DOHH2 (cell line): Measurements from ENCODE around the gene SLC6A8.

ENCODE experiments used
- CTCF ChIP-seq: fragments of 200-600 bp; sonication (generic); IDR thresholded peaks from one replicate; pipeline ENCODE4 v1.5.1; 2014; ENCODE audit warnings: antibody characterized with exemption, mild to moderate bottlenecking, low read depth, low read length; ENCODE audit not compliant: poor library complexity, severe bottlenecking
- EZH2phosphoT487 ChIP-seq: fragments of 200-600 bp; sonication (generic); IDR thresholded peaks from 2 replicates; pipeline ENCODE4 v1.6.1; 2017; ENCODE audit warnings: borderline replicate concordance, mild to moderate bottlenecking, antibody characterized with exemption, low read length, moderate library complexity, mixed read lengths

- TF ChIP-seq CTCF (no peak), EZH2phosphoT487 (no peak)
These were observed 48.5 kb downstream of the SLC6A8 start for GRCh38 chrX:153736071-153736820.
